Stimulated activated CD4-positive, alpha-beta T cell treated with anti-CD3 and anti-CD28 coated beads, Interleukin-12 subunit alpha, Interleukin-12 subunit beta, amount 100 ng/mL, for 4 hours (primary cell): ENCODE measurements around the gene C5orf58.

Experiments used
- DNase-seq: peaks from one replicate; pipeline ENCODE4 v3.0.0-alpha.2; 2020

The C5orf58 gene

GRCh38 chr5:170261528-170262043 lies 28.8 kb downstream of the C5orf58 start:
- no peak for DNase-seq

- no peak for DNase-seq
Observed at GRCh38 chr5:170262061-170263045, 29.6 kb downstream of the C5orf58 start.

GRCh38 chr5:170263906-170264305 lies 31.1 kb downstream of the C5orf58 start:
- no peak for DNase-seq

GRCh38 chr5:170265522-170265921 lies 32.7 kb downstream of the C5orf58 start:
- no peak for DNase-seq

DNA sequence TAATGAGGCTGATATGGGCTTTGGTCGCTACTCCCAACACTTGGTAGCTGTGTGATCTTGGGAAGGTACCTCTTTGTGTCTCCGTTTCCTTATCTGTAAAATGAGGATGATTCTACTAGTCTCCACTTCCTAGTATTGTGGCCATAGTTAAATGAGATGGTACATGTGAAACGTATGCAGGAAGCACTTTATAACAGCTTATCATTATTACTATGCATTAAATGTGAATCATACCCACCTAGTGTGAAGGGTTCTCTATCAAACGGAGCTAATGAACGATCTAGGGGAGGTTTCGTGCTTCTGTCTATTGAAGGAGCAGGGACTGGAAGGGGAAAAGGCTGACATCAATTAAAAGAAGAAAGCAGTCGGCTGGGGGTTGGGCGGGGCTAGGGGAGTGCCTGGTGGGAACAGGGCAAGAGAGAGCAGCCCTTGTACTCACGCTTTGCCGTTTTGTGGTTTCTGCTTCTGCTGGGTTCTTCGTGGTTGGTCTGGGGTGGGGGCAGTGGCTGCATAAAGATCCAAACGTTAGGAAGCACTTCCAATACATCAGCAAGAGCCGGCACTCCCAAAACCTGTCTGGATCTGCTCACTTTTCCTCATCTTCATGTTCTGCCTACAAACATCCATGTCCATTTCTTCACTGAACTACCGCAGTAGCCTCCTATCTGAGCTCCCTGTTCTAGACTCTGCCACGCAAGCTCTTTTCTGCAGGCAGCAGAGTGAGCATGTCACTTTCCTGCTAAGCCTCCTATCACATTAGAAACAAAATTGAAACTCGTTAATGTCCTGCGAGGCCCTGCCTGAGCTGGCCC lies 34.0 kb downstream of the C5orf58 start:
- peak; percentile 57 for DNase-seq

DNA sequence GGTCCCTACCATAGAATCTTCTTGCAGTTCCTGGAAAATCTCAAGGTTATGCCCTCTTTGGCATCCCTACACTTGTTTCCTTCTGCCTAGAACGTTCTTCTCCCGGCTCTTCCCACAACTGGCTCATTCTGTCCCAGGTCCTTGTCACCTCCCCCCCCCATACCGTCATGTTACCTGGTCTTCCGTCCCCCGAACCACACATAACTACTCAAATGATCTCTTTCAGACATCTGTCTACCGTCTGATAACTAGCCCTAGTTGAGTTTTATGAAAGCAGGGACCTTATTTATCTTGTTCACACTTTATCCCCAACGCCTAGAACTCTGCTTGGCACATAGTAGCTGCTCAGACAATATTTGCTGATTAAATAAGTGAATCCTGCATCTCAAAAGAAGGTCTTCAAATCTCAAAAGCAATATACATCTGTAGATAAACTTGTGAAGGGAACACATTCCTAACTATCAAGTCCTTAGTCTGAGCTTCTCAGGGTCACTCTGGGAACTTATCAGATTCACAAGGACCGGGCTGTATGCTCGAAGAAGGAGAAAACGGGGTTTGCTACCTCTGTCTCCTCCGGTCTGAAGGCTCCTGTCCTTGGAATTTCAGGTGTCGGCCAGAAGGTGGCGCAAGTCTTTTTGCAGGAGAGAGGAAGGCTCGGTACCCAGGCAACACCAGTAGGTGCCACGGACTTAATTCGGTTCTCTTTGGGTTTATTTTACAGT lies 34.8 kb downstream of the C5orf58 start:
- DNase-seq, result peak; percentile 76

DNA sequence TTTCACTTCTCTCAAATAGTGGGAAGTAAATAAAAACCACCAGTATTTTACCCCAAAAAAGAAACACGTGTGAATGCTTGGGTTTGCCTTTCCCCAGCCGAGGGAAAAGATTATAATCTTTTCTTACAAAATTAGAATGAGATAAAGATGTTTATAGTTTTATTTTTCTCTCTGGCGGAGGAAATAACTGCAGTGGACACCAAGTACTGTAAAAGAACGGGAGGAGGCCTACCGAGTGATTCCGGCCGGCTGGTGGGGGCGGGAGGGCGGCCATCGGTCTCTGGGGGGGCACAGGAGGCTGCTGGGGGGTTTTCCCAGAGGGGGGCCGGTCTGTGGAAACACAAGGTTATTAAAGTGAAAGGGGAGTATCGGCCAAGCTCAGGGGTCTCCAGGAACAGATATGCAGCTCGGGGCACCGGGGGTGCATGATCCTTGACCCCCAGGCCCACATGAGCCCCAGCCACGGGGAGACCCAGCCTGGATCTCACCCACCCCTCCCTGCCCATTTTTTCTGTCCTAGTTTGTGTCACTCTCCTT lies 35.4 kb downstream of the C5orf58 start:
- no peak for DNase-seq

GRCh38 chr5:170268884-170269283 lies 36.1 kb downstream of the C5orf58 start:
- no peak for DNase-seq

GRCh38 chr5:170269579-170269978 lies 36.8 kb downstream of the C5orf58 start:
- DNase-seq, result peak; percentile 31

DNA sequence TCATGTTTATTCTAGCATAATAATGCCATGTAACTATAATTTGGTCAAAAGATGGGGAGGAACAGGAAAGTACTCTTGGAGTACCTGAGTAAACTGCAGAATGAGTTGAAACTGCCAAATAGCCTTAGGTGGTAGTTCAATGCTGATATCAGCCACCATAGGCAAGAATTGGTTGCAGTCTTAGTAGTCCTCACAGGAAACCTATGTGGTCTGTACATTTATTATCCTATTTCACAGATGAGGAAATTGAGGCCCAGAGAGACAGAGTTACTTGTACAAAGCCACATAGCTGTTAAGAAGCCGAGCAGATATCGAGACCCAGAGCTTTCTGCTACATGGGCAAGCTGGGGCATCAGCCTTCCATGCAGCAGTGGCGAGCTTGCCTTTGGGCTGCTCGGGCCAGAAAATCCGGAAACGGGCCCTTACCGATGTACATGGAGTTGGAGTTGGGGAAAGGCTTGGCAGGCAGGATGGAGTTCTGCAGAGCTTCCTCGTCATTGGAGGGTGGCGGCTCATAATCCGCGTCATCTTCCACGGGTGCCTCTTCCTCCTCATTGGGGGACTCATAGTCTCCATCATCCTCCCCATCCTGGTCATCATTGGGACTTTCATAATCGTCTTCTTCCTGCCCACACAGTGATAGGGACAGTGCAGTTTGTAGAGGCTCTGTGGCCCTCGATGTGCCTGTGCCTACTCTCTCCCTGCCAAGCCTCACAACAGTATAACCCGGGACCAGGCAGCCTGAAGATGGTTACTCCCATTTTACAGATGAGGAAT lies 37.7 kb downstream of the C5orf58 start:
- no peak for DNase-seq

- peak; percentile 57 for DNase-seq
Observed at GRCh38 chr5:170273968-170274710, 41.4 kb downstream of the C5orf58 start.

DNA sequence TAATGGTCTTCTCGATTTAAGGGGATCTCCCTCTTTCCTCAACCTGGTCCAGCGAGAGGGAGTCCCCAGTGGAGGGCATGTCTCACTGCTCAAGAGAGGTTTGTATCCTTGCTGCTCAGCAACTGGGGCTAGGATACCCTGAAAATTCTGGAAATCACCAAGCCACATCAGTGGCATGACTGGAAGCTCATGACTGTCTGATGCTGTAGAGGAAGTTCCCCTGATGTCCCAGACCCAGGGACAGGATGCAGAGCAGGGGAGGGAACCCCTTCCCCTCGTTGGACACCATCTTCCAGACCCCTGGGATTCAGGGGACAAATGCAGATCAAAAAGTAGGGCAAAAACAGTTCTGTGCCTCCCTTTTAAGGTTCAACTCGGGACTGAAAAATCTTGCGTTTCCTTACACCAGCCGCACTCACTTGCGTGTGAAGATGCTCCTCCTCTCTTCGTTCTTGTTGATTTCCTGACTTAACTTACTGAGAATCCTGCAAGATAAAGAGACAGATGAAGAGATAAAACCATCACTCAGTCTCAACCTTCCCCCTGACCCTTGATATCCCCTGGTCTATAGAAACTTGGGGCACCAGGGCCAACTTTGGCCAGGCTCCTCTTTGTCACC lies 42.7 kb downstream of the C5orf58 start:
- no peak for DNase-seq

DNA sequence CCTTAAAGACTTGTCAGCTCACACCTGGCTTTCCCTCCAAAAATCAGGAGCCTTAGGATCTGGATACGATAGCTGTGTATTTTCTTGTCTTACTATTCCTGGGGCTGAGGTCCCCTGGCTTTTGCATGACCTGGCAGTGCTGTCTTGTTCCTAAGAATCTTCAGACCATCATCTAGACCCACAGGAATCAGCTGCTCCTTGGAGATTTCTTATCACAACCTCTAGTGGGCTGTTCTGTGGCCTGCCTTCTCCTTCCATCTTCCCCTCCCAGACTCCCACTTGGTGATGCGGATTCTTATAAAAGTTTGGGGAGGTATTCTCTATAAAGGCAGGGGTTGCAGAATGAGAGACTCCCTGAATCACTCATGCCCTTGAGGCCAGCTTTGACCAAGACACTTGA lies 43.4 kb downstream of the C5orf58 start:
- DNase-seq, result no peak

- no peak for DNase-seq
Observed at GRCh38 chr5:170277867-170278281, 45.1 kb downstream of the C5orf58 start.

DNA sequence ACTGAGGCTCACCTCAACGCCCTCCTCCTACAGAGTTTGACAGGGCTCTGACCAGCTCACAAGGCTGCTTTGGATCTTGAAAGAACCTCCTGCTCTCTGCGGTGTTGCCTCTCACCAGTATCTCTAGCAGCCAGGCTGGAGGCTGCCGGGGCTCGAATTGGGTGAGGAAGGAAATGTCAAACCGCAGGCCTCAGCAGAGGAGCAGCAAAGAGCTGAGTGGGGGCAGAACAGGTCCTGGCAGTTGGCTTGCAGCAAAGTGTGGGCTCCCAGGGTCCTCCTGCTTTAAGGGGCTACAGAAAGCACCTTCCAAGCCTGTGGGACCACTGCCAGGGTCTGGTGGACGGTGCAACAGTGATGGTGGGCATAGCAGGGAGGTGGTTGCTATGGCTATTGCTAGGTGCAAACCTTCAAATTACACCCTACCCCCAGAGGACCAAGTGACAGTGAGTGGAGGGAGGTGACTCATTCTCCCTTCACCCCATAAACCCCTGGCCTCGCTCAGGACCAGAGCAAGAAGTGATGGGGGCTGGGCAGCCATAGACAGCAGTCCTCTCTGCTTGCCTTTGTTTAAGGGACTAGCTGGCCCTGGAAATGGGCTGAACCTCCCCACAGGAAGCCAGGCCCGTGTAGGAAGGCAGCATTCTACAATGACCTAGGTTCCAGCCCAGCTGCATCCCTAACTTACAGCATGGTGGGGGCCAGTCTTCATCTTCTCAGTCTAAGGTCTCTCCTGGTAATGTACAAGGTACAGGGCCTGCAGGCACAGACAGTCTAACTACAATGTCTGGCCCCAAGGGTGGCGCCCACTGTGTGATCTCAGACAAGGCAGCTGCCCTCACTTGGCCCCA lies 46.0 kb downstream of the C5orf58 start:
- peak; percentile 64 for DNase-seq

DNA sequence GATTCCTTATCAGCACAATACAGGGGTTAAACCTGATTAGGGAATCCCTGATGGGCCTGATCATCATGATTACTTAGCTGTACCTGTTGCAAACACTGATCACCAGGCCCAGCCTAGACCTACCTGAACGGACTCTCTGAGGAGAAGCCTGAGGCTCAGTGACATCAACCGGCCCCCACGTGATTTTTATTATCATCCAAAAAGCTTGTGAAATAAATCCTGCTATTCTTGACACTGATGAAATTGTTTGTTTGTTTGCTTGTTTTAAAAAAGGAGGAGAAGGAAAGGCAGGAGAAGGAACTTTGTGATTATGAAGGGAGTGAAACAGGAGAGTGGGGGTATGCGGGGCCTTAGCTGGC lies 46.7 kb downstream of the C5orf58 start:
- no peak for DNase-seq

GRCh38 chr5:170280011-170280493 lies 47.3 kb downstream of the C5orf58 start:
- DNase-seq, result no peak

DNA sequence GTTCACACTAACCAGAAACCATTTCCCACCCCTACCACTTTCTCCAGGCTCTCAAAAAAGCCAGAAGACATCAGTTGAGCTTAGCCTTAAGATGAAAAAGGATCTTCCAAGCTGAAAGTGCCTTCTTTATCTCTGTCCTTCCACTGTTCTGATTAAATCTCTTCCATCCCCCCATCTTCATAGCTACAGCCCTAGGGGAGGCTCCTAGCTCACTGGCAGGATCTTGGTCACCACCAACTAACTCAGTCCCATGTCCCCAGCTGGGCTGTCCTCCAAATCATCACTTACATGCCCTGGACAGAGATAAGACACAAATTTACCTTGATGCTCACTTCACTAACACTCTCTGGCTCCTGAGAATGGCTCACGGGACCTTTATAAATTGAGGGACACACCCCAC lies 50.5 kb downstream of the C5orf58 start:
- no peak for DNase-seq

GRCh38 chr5:170284231-170284630 lies 51.4 kb downstream of the C5orf58 start:
- no peak for DNase-seq
